HFFc6 (cell line): Measurements from ENCODE around the gene DOCK4. TPM values are rescaled to one million over a fixed set of nuclear protein-coding genes. Genes with fewer than 3 reads are reported as not detected.

Source experiments
- DNase-seq: peaks from one replicate; pipeline ENCODE4 v3.0.0-alpha.2; 2018
- H3K27ac Mint-ChIP-seq: 2 replicates; pipeline ENCODE4 v1.8.0; 2020; ENCODE audit warnings: mild to moderate bottlenecking, mixed read lengths
- H3K27me3 Mint-ChIP-seq: 2 replicates; pipeline ENCODE4 v1.8.0; 2021; ENCODE audit warnings: mild to moderate bottlenecking, moderate library complexity, mixed read lengths; ENCODE audit not compliant: insufficient read depth
- H3K36me3 Mint-ChIP-seq: 2 replicates; pipeline ENCODE4 v1.8.0; 2021; ENCODE audit warnings: low read depth, mixed read lengths
- H3K4me1 Mint-ChIP-seq: 2 replicates; pipeline ENCODE4 v1.8.0; 2020; ENCODE audit warnings: low read depth, mixed read lengths
- H3K4me3 Mint-ChIP-seq: 2 replicates; pipeline ENCODE4 v1.8.0; 2020; ENCODE audit warnings: mild to moderate bottlenecking, moderate library complexity, mixed read lengths
- H3K9me3 Mint-ChIP-seq: 2 replicates; pipeline ENCODE4 v1.8.0; 2020; ENCODE audit warnings: mild to moderate bottlenecking, mixed read lengths
- CTCF ChIP-seq: fragments of 200-600 bp; sonication (generic); IDR thresholded peaks from 2 replicates; pipeline ENCODE4 v1.5.0; 2021; ENCODE audit warnings: antibody characterized with exemption, mild to moderate bottlenecking
- total RNA-seq, 6 experiments: library from RNA; stranded (reverse); fragmentation: NEBNext Ultra II Directional; extraction: Animal tissue kit (Norgen Biotek cat#: 25700); gene quantifications; 2 replicates in 1 of 6; 3 replicates in 5 of 6; pipeline ENCODE4 v1.2.3, GENCODE V29; 2021

DOCK4 gene
- total RNA-seq, 6 experiments from 2014 or later: 2.2 to 3.9 (median 3.3) TPM

DNA sequence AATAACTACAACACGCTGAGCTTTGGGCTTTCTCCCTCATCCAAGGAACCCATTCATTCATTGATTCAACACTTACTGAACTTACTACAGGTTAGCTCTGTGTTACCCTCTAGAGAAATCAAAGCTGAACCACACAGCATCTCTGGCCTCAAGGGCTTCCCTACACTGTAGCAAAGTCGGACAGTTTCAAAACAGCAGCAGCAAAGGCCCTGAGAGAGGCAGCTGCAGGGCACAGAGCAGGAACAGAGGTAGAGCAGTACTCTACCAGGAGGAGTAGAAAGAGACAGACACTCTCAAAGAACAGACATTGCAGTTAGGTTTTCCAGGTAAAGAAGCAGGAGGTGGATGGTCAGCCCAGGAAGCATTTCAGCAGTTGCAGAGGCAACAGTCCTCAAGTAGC lies 16.1 kb downstream of the DOCK4 start:
- no peak overlapping the region for H3K4me3 Mint-ChIP-seq
- no peaks in the 10 kb centered on the region for H3K9me3 Mint-ChIP-seq
- no peaks in the 10 kb centered on the region; the same call in 1 of the 2 replicates for H3K36me3 Mint-ChIP-seq
- H3K27ac Mint-ChIP-seq: no peak overlapping the region
- no peaks in the 10 kb centered on the region for H3K27me3 Mint-ChIP-seq
- DNase-seq: no peak
- no peak for TF ChIP-seq CTCF
- H3K4me1 Mint-ChIP-seq: peaks cover 48% of the 10 kb centered on the region

DNA sequence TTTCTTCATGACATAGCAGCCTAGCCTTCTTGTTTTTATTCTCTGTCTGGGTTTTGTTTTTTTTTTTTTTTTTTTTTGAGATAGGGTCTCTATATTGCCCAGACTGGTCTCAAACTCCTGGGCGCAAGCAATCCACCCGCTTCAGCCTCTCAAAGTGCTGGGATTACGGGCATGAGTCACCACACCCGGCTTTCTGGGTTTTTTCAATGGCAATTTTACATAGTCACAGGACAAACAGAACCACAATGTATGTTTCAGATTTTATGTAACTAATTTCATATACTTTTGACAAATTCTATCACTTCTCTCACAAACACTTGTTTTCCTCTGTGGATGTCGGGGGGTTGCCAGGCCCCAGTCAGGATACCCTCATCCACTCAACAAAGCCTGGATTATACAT lies 16.5 kb downstream of the DOCK4 start:
- no peaks in the 10 kb centered on the region for H3K9me3 Mint-ChIP-seq
- H3K36me3 Mint-ChIP-seq: no peaks in the 10 kb centered on the region; the same call in 1 of the 2 replicates
- no peak for DNase-seq
- no peaks in the 10 kb centered on the region for H3K27me3 Mint-ChIP-seq
- H3K4me3 Mint-ChIP-seq: no peak overlapping the region
- H3K4me1 Mint-ChIP-seq: peaks cover 52% of the 10 kb centered on the region
- no peak overlapping the region for H3K27ac Mint-ChIP-seq
- TF ChIP-seq CTCF: no peak

- no peak overlapping the region for H3K4me3 Mint-ChIP-seq
- H3K9me3 Mint-ChIP-seq: no peaks in the 10 kb centered on the region
- no peak for DNase-seq
- no peak for TF ChIP-seq CTCF
- H3K4me1 Mint-ChIP-seq: peaks cover 46% of the 10 kb centered on the region
- H3K36me3 Mint-ChIP-seq: no peaks in the 10 kb centered on the region
- no peaks in the 10 kb centered on the region for H3K27me3 Mint-ChIP-seq
- no peak overlapping the region for H3K27ac Mint-ChIP-seq
Observed at GRCh38 chr7:112188257-112188656, 17.9 kb downstream of the DOCK4 start.

DNA sequence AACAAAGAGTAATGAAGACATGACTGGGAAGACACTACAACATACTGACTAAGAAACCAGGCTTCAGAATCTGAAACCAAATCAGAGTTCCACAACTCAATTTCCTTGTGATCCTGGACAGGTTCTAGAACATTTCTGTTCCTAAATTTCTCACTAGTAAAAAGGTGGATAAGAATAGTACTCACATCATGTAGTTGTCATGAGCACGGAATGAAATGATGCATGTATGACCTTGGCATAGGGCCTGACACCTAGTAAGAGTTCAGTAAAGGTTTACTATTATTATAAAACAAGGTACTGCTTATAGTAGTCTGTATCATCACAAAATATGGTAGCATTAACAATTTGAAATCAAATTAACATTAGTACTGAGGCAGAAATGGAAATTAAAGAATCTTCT lies 19.9 kb downstream of the DOCK4 start:
- Mint-ChIP-seq H3K9me3 (no peaks in the 10 kb centered on the region), H3K4me1 (peaks cover 31% of the 10 kb centered on the region), H3K27ac (no peak overlapping the region), H3K27me3 (no peaks in the 10 kb centered on the region), H3K36me3 (no peaks in the 10 kb centered on the region), H3K4me3 (no peak overlapping the region)
- TF ChIP-seq CTCF: no peak
- DNase-seq: no peak

GRCh38 chr7:112185005-112185834 lies 21.0 kb downstream of the DOCK4 start:
- Mint-ChIP-seq H3K27ac (no peak overlapping the region), H3K9me3 (no peaks in the 10 kb centered on the region), H3K4me3 (no peak overlapping the region), H3K27me3 (peaks cover 2% of the 10 kb centered on the region), H3K4me1 (peaks cover 31% of the 10 kb centered on the region), H3K36me3 (no peaks in the 10 kb centered on the region)
- no peak for DNase-seq
- no peak for TF ChIP-seq CTCF
